WTC11 (cell line): Measurements from ENCODE around the gene ZNF385A. TPM values are rescaled to one million over a fixed set of nuclear protein-coding genes. Genes with fewer than 3 reads are reported as not detected.

Source experiments
- ATAC-seq: fragments of 200-7000 bp; cut with Tn5 transposase; 2 replicates; pipeline ENCODE4 v1.10.0; 2021; ENCODE audit warnings: mild to moderate bottlenecking, moderate library complexity
- CTCF ChIA-PET: fragments of 300-600 bp; sonication (Branson Sonifier 250); formaldehyde crosslinking; loops from one replicate; lab custom pipeline; 2021; ENCODE audit warnings: antibody characterized with exemption; lab: Charles Lee
- POLR2A ChIA-PET: fragments of 350-600 bp; sonication (Branson Sonifier 250); formaldehyde crosslinking; loops from one replicate; lab custom pipeline; 2021; ENCODE audit warnings: antibody characterized with exemption; lab: Charles Lee
- DNase-seq: peaks from one replicate; pipeline ENCODE4 v3.0.0; 2021; ENCODE audit warnings: low spot score
- H3K27ac Mint-ChIP-seq: 2 replicates; pipeline ENCODE4 v1.8.0; 2021; ENCODE audit warnings: mixed read lengths
- H3K27me3 Mint-ChIP-seq: 2 replicates; pipeline ENCODE4 v1.8.0; 2021; ENCODE audit warnings: low read depth, mild to moderate bottlenecking, moderate library complexity, mixed read lengths
- H3K36me3 Mint-ChIP-seq: 2 replicates; pipeline ENCODE4 v1.8.0; 2021; ENCODE audit warnings: mixed read lengths
- H3K4me1 Mint-ChIP-seq: 2 replicates; pipeline ENCODE4 v1.8.0; 2022; ENCODE audit warnings: mixed read lengths
- H3K4me3 Mint-ChIP-seq: 2 replicates; pipeline ENCODE4 v1.8.0; 2021; ENCODE audit warnings: mild to moderate bottlenecking, moderate library complexity, mixed read lengths
- H3K9me3 Mint-ChIP-seq: 2 replicates; pipeline ENCODE4 v1.8.0; 2021; ENCODE audit warnings: mixed read lengths
- ATF2 ChIP-seq: sonication (generic); formaldehyde crosslinking; IDR thresholded peaks from 2 replicates; pipeline ENCODE4 v1.8.1; 2022; ENCODE audit warnings: low read depth, missing genetic modification reagents, borderline replicate concordance
- CREB1 ChIP-seq: sonication (generic); formaldehyde crosslinking; IDR thresholded peaks from 2 replicates; pipeline ENCODE4 v1.8.0; 2023; ENCODE audit warnings: mild to moderate bottlenecking, missing genetic modification reagents
- CTCF ChIP-seq: fragments of 200-600 bp; IDR thresholded peaks from 2 replicates; pipeline ENCODE4 v1.8.0; 2022; ENCODE audit warnings: antibody characterized with exemption
- ESRRA ChIP-seq: sonication (generic); formaldehyde crosslinking; IDR thresholded peaks from 2 replicates; pipeline ENCODE4 v1.8.1; 2022; ENCODE audit warnings: mild to moderate bottlenecking, missing genetic modification reagents, borderline replicate concordance
- FOXK1 ChIP-seq: sonication (generic); formaldehyde crosslinking; IDR thresholded peaks from 2 replicates; pipeline ENCODE4 v1.8.0; 2022; ENCODE audit warnings: mild to moderate bottlenecking, moderate library complexity, missing genetic modification reagents
- GABPB1 ChIP-seq: sonication (generic); formaldehyde crosslinking; IDR thresholded peaks from 2 replicates; pipeline ENCODE4 v1.8.1; 2023; ENCODE audit warnings: mild to moderate bottlenecking, missing genetic modification reagents
- GRHL2 ChIP-seq: fragments of 250-450 bp; sonication (Bioruptor Pico); IDR thresholded peaks from 2 replicates; pipeline ENCODE4 v1.8.0; 2022; ENCODE audit warnings: mild to moderate bottlenecking, moderate library complexity; ENCODE audit not compliant: insufficient replicate concordance, severe bottlenecking
- HMGXB4 ChIP-seq: sonication (generic); formaldehyde crosslinking; IDR thresholded peaks from 2 replicates; pipeline ENCODE4 v1.8.1; 2023; ENCODE audit warnings: mild to moderate bottlenecking, moderate library complexity, missing genetic modification reagents
- IRF1 ChIP-seq: sonication (generic); formaldehyde crosslinking; IDR thresholded peaks from 2 replicates; pipeline ENCODE4 v1.8.0; 2023; ENCODE audit warnings: missing genetic modification reagents
- IRF2 ChIP-seq: sonication (generic); formaldehyde crosslinking; IDR thresholded peaks from 2 replicates; pipeline ENCODE4 v1.8.0; 2022; ENCODE audit warnings: low read depth, missing genetic modification reagents, borderline replicate concordance
- MYBL2 ChIP-seq: sonication (generic); formaldehyde crosslinking; IDR thresholded peaks from 2 replicates; pipeline ENCODE4 v1.8.1; 2023; ENCODE audit warnings: mild to moderate bottlenecking, moderate library complexity, missing genetic modification reagents
- NR1H2 ChIP-seq: sonication (generic); formaldehyde crosslinking; IDR thresholded peaks from 2 replicates; pipeline ENCODE4 v1.9.0; 2021; ENCODE audit warnings: mild to moderate bottlenecking, moderate library complexity, missing genetic modification reagents
- NR2C2 ChIP-seq: sonication (generic); formaldehyde crosslinking; IDR thresholded peaks from 2 replicates; pipeline ENCODE4 v1.8.0; 2022; ENCODE audit warnings: mild to moderate bottlenecking, missing genetic modification reagents
- SP1 ChIP-seq: sonication (generic); formaldehyde crosslinking; conservative IDR thresholded peaks from 2 replicates; pipeline ENCODE4 v1.8.1; 2022; ENCODE audit warnings: missing genetic modification reagents
- TEAD1 ChIP-seq: sonication (generic); formaldehyde crosslinking; IDR thresholded peaks from 2 replicates; pipeline ENCODE4 v1.8.0; 2022; ENCODE audit warnings: mild to moderate bottlenecking, missing genetic modification reagents
- TEAD4 ChIP-seq: sonication (generic); formaldehyde crosslinking; IDR thresholded peaks from 2 replicates; pipeline ENCODE4 v1.8.0; 2022; ENCODE audit warnings: mild to moderate bottlenecking, missing genetic modification reagents
- TP53 ChIP-seq: sonication (generic); formaldehyde crosslinking; IDR thresholded peaks from 2 replicates; pipeline ENCODE4 v1.8.1; 2023; ENCODE audit warnings: mild to moderate bottlenecking, missing genetic modification reagents
- USF1 ChIP-seq: sonication (generic); formaldehyde crosslinking; IDR thresholded peaks from 2 replicates; pipeline ENCODE4 v1.8.0; 2022; ENCODE audit warnings: mild to moderate bottlenecking, missing genetic modification reagents
- ZNF263 ChIP-seq: sonication (generic); formaldehyde crosslinking; IDR thresholded peaks from 2 replicates; pipeline ENCODE4 v1.8.1; 2022; ENCODE audit warnings: low read depth, mild to moderate bottlenecking, moderate library complexity, missing genetic modification reagents
- ZNF396 ChIP-seq: fragments of 250-450 bp; sonication (Bioruptor Pico); IDR thresholded peaks from 2 replicates; pipeline ENCODE4 v1.8.0; 2021; ENCODE audit warnings: mild to moderate bottlenecking, moderate library complexity, borderline replicate concordance
- ZNF416 ChIP-seq: fragments of 250-450 bp; sonication (Bioruptor Pico); IDR thresholded peaks from 2 replicates; pipeline ENCODE4 v1.9.0; 2021; ENCODE audit warnings: mild to moderate bottlenecking, inconsistent platforms
- ZNF423 ChIP-seq: fragments of 250-450 bp; sonication (Bioruptor Pico); IDR thresholded peaks from 2 replicates; pipeline ENCODE4 v2.1.2; 2022; ENCODE audit warnings: mild to moderate bottlenecking, moderate library complexity
- ZNF532 ChIP-seq: fragments of 250-450 bp; sonication (Bioruptor Pico); IDR thresholded peaks from 2 replicates; pipeline ENCODE4 v1.9.0; 2021; ENCODE audit warnings: mild to moderate bottlenecking, borderline replicate concordance
- ZSCAN18 ChIP-seq: fragments of 250-450 bp; sonication (Bioruptor Pico); IDR thresholded peaks from 2 replicates; pipeline ENCODE4 v2.1.2; 2022; ENCODE audit warnings: mild to moderate bottlenecking, moderate library complexity
- total RNA-seq: library from RNA; stranded (reverse); gene quantifications from 3 replicates; pipeline ENCODE4 v1.2.3, GENCODE V29; 2021

ZNF385A gene
- total RNA-seq, 1 experiment from 2014 or later: 23.5 TPM

- TF ChIP-seq GABPB1 (CRISPR knock-in tag) (no peak), GRHL2 (no peak), USF1 (CRISPR knock-in tag) (no peak), ZNF263 (CRISPR knock-in tag) (no peak), ZNF416 (no peak), ZNF532 (CRISPR knock-in tag) (no peak)
Observed at GRCh38 chr12:54401119-54401518, 16.6 kb upstream of the ZNF385A start (continued).

GRCh38 chr12:54398995-54399793, 14.7 kb upstream of the ZNF385A start:
- no peak overlapping the region for H3K27ac Mint-ChIP-seq
- POLR2A ChIA-PET: interaction anchor here (0.5 to 1.5 kb wide), 7 partner anchors 9 to 82 kb away, joined by 3 to 5 read pairs (median 4); partner anchors contain the start of gene ITGA5
- ATAC-seq: peak; percentile 94
- peak; percentile 94 for DNase-seq
- no peaks in the 10 kb centered on the region for H3K9me3 Mint-ChIP-seq
- no peak overlapping the region for H3K4me3 Mint-ChIP-seq
- peaks cover under 1% of the 10 kb centered on the region for H3K27me3 Mint-ChIP-seq
- CTCF ChIA-PET: interaction anchor here (0.5 to 11.3 kb wide), 89 partner anchors 9 to 1139 kb away, joined by 3 to 361 read pairs (median 5); partner anchors contain the start of genes ATP5MC2, CBX5, COPZ1 and GTSF1
- H3K4me1 Mint-ChIP-seq: peaks cover under 1% of the 10 kb centered on the region
- H3K36me3 Mint-ChIP-seq: peaks cover 38% of the 10 kb centered on the region
- no peak for TF ChIP-seq ESRRA (CRISPR knock-in tag)
- TF ChIP-seq TP53 (CRISPR knock-in tag): no peak
- TF ChIP-seq NR2C2 (CRISPR knock-in tag): no peak
- peak; percentile 34; the same call in 1 of the 2 replicates for TF ChIP-seq HMGXB4 (CRISPR knock-in tag)
- no peak for TF ChIP-seq ZNF423 (CRISPR knock-in tag)
- no peak for TF ChIP-seq ATF2
- no peak for TF ChIP-seq TEAD4 (CRISPR knock-in tag)
- TF ChIP-seq ZNF416: no peak
- TF ChIP-seq FOXK1 (CRISPR knock-in tag): no peak
- no peak for TF ChIP-seq NR1H2 (CRISPR knock-in tag)
- TF ChIP-seq TEAD1 (CRISPR knock-in tag): peak; percentile 28; the same call in 1 of the 2 replicates
- no peak; the same call in 1 of the 2 replicates for TF ChIP-seq SP1
- TF ChIP-seq IRF2: no peak
- no peak for TF ChIP-seq IRF1 (CRISPR knock-in tag)
- no peak for TF ChIP-seq GABPB1 (CRISPR knock-in tag)
- no peak for TF ChIP-seq ZSCAN18 (CRISPR knock-in tag)
- TF ChIP-seq ZNF396 (CRISPR knock-in tag): no peak
- TF ChIP-seq CTCF: peak; percentile 99
- no peak for TF ChIP-seq CREB1 (CRISPR knock-in tag)
- no peak for TF ChIP-seq MYBL2
